Ramos (cell line): ENCODE measurements around the gene SLC25A13.
"Not testable (repeated sequence)": the region's sequence is repeated elsewhere in the genome, so short reads cannot be mapped to it uniquely, and the experiment has no call there.

Source experiments
- in situ Hi-C: fragments of 300-500 bp; cut with MboI; formaldehyde crosslinking; loops from one replicate; pipeline ENCODE4 v1.14.3; 2022; ENCODE audit warnings: low sequenced_read_pairs; ENCODE audit not compliant: unreplicated experiment

Gene SLC25A13, protein sequence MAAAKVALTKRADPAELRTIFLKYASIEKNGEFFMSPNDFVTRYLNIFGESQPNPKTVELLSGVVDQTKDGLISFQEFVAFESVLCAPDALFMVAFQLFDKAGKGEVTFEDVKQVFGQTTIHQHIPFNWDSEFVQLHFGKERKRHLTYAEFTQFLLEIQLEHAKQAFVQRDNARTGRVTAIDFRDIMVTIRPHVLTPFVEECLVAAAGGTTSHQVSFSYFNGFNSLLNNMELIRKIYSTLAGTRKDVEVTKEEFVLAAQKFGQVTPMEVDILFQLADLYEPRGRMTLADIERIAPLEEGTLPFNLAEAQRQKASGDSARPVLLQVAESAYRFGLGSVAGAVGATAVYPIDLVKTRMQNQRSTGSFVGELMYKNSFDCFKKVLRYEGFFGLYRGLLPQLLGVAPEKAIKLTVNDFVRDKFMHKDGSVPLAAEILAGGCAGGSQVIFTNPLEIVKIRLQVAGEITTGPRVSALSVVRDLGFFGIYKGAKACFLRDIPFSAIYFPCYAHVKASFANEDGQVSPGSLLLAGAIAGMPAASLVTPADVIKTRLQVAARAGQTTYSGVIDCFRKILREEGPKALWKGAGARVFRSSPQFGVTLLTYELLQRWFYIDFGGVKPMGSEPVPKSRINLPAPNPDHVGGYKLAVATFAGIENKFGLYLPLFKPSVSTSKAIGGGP

DNA sequence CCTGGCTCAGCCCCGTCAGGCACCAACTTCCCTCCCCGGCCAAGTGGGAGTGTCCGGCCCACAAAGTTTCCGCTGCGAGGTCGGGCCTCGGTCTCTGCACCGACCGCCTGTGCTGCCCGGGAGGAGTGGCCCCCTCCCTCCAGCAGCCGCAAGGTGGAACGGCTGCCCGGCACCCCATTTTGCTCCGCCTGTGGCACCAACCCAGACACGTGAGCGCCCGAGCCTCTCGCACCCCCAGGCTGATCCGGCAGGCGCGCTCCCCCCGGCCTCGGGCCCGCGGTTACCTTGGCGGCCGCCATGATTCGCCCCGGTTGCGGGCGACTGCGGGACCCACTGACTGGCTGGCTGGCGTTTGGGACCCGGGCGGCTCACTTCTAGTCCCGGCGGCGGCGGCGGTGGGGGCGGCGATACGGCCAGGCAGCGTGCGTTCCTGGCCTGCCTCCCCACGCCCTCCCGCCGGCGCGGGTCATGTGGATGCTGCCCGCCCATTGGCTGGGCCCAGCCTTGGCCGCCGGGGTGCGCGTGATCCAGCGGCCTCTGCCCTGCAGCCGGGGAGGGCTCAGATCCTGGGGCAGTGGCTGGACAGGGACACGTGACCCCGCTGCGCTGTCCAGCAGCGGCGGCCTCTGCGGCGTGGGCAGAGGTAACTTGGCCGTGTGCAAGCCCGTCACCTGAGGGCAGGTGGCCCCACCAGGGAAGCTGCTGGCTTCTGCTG lies at the start of gene SLC25A13:
Gene SLC25A13 (minus strand): TSS at position 441 of the 715 bp plus-strand sequence. CDS start 142 bp downstream, at position 299.
- in situ Hi-C loops = loop anchor here (10.0 kb wide), 1 partner anchor 383 kb away; the partner anchor contains the start of gene SEM1

- in situ Hi-C loops = not testable (repeated sequence)
These were observed 44.0 kb upstream of the SLC25A13 start for GRCh38 chr7:96365916-96366315.

DNA sequence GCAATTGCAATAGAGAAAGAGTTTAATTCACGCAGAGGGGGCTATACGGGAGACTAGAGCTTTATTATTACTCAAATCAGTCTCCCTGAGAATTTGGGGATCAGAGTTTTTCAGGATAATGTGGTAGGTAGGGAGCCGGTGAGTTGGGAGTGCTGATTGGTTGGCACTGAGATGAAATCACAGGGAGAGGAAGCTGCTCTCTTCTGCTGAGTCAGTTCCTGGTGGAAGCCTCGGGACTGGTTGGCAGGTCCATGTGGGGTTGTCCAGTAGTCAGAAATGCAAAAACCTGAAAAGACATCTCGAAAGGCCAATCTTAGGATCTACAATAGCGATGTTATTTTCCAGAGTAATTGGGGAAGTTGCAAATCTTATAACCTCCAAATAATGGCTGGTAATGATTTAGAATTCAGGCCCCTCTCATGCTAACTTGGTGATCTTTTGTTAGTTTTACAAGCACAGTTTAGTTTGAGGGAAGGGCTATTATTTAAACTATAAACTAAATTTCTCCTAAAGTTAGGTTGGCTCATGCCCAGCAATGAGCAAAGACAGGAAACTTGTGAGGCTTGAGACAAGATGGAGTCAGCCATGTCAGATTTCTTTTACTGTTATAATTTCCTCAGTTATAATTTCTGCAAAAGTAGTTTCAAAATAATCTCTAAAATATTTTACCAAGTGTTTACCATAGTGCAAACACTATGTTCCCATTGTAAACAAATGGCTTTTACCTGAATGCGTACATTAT lies 39.4 kb upstream of the SLC25A13 start:
- in situ Hi-C loops = no loop called here

DNA sequence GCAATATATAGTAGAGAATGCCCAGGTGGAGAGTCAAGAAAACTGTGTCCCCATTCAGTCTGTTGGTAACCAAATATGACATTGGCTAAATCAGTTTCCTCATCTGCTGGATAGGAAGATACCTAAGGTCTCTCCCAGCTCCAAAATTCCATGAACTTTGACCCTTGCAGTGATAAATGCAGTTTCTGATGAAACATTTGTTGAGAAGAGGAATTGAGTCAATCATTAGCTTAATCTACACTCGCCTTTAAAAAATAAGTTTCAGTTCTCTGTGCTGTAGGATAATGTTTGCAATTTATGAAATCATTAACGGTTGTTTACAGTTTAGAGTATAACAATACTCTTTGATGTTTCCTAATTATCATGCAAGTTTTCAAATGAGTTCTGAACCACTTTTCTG lies 38.0 kb upstream of the SLC25A13 start:
- in situ Hi-C loops = no loop called here

DNA sequence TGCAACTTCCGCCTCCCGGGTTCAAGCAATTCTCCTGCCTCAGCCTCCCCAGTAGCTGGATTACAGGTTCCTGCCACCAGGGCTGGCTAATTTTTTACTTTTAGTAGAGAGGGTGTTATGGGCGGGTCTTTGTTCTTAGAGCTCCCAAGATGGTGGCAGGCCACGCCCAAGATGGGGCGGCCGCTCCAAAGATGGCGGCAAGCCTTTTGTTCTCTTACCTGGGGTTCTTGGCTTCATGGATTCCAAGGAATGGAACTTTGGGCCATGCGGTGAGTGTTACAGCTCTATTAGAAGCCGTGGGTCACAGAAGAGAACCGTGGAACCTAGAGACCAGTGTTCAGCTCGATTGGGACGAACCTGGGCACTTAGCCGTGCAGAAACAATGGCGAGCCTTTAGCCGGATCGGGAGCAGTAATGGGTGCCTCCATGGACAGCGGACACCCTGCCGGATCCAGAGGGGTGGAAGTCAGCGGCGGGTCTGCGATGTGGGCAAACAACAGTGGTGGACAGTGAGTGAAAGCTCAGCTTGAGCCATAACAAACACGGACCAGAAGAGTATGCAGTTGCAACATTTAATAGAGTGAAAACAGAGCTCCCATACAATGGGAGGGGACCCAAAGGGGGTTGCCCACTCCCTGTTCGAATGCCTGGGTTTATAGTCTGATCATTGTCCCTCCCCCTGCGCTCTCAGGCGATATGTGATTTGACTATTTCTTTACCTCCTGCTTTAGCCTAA lies 36.5 kb upstream of the SLC25A13 start:
- in situ Hi-C loops = not testable (repeated sequence)

- in situ Hi-C loops = no loop called here
These were observed 34.1 kb upstream of the SLC25A13 start for GRCh38 chr7:96355990-96356506.

- in situ Hi-C loops = no loop called here
These were observed 33.0 kb upstream of the SLC25A13 start for GRCh38 chr7:96354881-96355280.

GRCh38 chr7:96349572-96349971 lies 27.7 kb upstream of the SLC25A13 start:
- in situ Hi-C loops = no loop called here

DNA sequence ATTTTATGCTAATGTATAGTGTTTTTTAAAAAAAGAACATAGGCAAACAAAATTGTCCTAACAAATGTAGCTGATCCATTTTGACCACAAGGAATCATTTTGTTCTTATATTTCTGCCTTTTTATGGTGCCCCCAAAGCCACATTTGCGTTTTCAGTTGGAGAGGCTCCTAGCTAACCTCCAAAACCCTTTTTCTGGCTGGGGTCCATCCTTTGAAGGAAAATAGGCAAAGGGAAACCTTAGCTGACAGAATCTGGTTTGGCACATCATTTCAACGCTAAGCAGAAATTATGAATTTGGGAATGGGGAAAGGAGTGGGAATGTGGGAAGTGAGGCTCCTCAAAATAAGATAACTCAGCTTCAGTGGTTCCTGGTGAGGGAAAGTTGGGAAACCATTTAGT lies 25.6 kb upstream of the SLC25A13 start:
- in situ Hi-C loops = no loop called here

GRCh38 chr7:96346293-96346953 lies 24.5 kb upstream of the SLC25A13 start:
- in situ Hi-C loops = no loop called here

GRCh38 chr7:96344236-96344635 lies 22.3 kb upstream of the SLC25A13 start:
- in situ Hi-C loops = no loop called here

GRCh38 chr7:96342049-96342448 lies 20.2 kb upstream of the SLC25A13 start:
- in situ Hi-C loops = no loop called here

DNA sequence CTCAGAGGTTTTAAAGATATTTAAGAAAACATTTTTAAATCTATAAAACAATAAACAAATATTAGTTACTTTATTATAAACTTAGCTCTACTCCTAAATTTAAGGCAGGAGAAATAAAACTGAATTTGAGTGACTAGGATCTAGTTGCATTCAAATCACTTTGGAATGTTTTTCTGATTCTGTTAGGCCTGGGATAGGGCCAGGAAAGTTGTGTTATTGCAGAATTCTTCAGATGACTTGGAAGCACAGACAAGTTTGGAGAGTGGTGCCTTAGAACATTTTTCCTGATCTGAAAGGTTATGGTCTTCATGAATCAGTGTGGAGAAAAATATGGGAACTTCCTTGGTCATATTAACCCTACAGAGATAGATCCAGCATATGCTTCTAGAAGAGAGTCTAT lies 15.6 kb upstream of the SLC25A13 start:
- in situ Hi-C loops = no loop called here

DNA sequence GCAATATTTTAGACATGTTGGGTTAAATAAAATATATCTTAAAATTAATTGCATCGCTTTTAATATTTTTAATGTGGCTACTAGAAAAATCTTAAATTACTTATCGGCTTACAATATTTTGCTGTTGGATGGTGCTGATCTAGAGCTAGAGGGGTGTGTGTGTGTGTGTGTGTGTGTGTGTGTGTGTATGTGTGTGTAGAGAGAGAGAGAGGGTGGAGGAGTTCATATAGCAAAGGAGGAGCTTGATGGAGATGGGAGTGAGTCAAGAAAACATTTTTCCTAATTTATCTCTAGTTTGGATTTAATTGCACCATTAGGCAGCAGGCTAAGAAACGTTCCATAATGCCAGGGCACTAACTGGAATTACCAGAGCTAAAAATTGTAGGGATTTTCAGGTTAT lies 10.4 kb upstream of the SLC25A13 start:
- in situ Hi-C loops = no loop called here

- in situ Hi-C loops = no loop called here
These were observed 9.9 kb upstream of the SLC25A13 start for GRCh38 chr7:96331775-96332174.

GRCh38 chr7:96331233-96331632 lies 9.3 kb upstream of the SLC25A13 start:
- in situ Hi-C loops = no loop called here

DNA sequence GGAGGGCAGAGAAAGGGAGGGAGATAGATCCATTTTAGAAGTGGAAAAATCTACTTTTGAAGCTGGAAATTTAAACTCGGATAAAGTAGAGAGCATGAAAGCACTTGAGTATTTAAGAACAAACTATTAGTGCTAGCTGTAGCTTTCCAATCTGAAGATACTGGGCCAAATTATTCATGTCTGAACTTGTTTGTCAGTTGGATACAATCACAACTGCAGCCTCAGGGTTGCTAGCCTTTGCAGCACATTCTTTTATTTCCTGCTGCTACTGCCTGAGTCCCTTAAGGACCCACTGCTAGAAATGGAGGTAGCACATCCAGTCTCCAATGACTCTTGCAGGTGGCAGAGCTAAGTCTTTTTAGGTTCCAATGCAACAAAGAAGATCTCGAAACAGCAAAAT lies 8.3 kb upstream of the SLC25A13 start:
- in situ Hi-C loops = no loop called here

GRCh38 chr7:96329241-96329640 lies 7.3 kb upstream of the SLC25A13 start:
- in situ Hi-C loops = loop anchor here (10.0 kb wide), 1 partner anchor 376 kb away; the partner anchor contains the start of gene SEM1

DNA sequence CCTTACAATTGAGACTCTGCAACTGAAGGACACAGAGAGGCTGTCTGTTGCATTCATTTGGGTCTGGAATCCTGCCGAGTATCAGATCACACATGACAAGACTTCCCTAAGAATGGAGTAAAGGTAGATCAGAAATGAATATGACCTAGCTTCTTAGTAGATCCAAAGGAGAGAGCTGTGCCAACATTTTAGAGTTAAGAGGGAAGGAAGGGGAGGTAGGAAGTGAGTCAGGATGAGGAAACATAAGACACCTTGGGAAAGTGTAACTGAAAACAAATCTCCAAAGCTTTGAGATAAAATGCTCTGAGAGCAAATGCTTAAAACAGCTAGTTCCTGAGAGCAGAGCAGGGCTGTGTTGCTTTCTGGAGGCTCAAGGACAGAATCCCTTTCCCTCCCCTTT lies 6.1 kb upstream of the SLC25A13 start:
- in situ Hi-C loops = loop anchor here (10.0 kb wide), 1 partner anchor 377 kb away; the partner anchor contains the start of gene SEM1
